ENCODE results near the gene IQGAP2. TPM values are rescaled to one million over a fixed set of nuclear protein-coding genes. Genes with fewer than 3 reads are reported as not detected.

Gene IQGAP2
- polyA plus RNA-seq, 1 experiment: 0.63 TPM

- POLR2A ChIA-PET: no interaction called here
- Histone ChIP-seq H3K9me3 (ENCODE audit: control insufficient read depth, insufficient read depth, low read length) (no peaks in the 10 kb centered on the region), H3K4me3 (ENCODE audit: low read depth, low read length) (peak overlapping the region; percentile 62), H3K27ac (ENCODE audit: low read depth, low read length) (no peak overlapping the region), H3K27me3 (ENCODE audit: control insufficient read depth, insufficient read depth, low read length) (no peaks in the 10 kb centered on the region)
- DNase-seq (ENCODE audit: low read depth, low spot score): no peak
- TF ChIP-seq CTCF (IDR thresholded peaks at IDR 0.05; ENCODE audit: low read depth, low read length): no peak
- CTCF ChIA-PET: interaction anchor here (2.7 to 2.9 kb wide), 2 partner anchors 19 to 152 kb away, joined by 12 to 16 read pairs; no protein-coding TSS in a partner anchor
Observed at GRCh38 chr5:76622076-76622475, 219.0 kb downstream of the IQGAP2 start.

GRCh38 chr5:76622973-76623596 is 220.0 kb downstream of the IQGAP2 start, which contains the start of gene F2RL2:
F2RL2 (minus strand) TSS chr5:76623403; CDS start chr5:76623230, 173 bp downstream.
- Histone ChIP-seq H3K27ac (ENCODE audit: low read depth, low read length) (peak within 1 kb of the TSS; percentile 74), H3K4me3 (ENCODE audit: low read depth, low read length) (peak within 1 kb of the TSS; percentile 62), H3K9me3 (ENCODE audit: control insufficient read depth, insufficient read depth, low read length) (no peaks in the 10 kb centered on the region), H3K27me3 (ENCODE audit: control insufficient read depth, insufficient read depth, low read length) (no peaks in the 10 kb centered on the region)
- no peak for TF ChIP-seq CTCF (IDR thresholded peaks at IDR 0.05; ENCODE audit: low read depth, low read length)
- ChIA-PET CTCF (interaction anchor here (1.0 kb wide), 1 partner anchor 18 kb away, joined by 3 read pairs; no protein-coding TSS in a partner anchor), POLR2A (no interaction called here)
- DNase-seq (ENCODE audit: low read depth, low spot score): peak; percentile 60

- DNase-seq (ENCODE audit: low read depth, low spot score): no peak
- POLR2A ChIA-PET: no interaction called here
- no peaks in the 10 kb centered on the region for H3K27me3 ChIP-seq (ENCODE audit: control insufficient read depth, insufficient read depth, low read length)
- CTCF ChIA-PET: interaction anchor here (1.2 to 2.0 kb wide), 4 partner anchors 15 to 149 kb away, joined by 3 to 12 read pairs (median 4); no protein-coding TSS in a partner anchor
- no peaks in the 10 kb centered on the region for H3K9me3 ChIP-seq (ENCODE audit: control insufficient read depth, insufficient read depth, low read length)
- H3K27ac ChIP-seq (ENCODE audit: low read depth, low read length): no peak overlapping the region
- TF ChIP-seq CTCF (IDR thresholded peaks at IDR 0.05; ENCODE audit: low read depth, low read length): no peak
- H3K4me3 ChIP-seq (ENCODE audit: low read depth, low read length): no peak overlapping the region
Observed at GRCh38 chr5:76625087-76625815, 222.2 kb downstream of the IQGAP2 start.

- H3K27ac ChIP-seq (ENCODE audit: low read depth, low read length): no peak overlapping the region
- POLR2A ChIA-PET: no interaction called here
Observed at GRCh38 chr5:76626738-76627137, 223.7 kb downstream of the IQGAP2 start.

More at GRCh38 chr5:76626738-76627137, 223.7 kb downstream of the IQGAP2 start:
- no peak for DNase-seq (ENCODE audit: low read depth, low spot score)
- TF ChIP-seq CTCF (IDR thresholded peaks at IDR 0.05; ENCODE audit: low read depth, low read length): no peak
- Histone ChIP-seq H3K27me3 (ENCODE audit: control insufficient read depth, insufficient read depth, low read length) (no peaks in the 10 kb centered on the region), H3K9me3 (ENCODE audit: control insufficient read depth, insufficient read depth, low read length) (no peaks in the 10 kb centered on the region), H3K4me3 (ENCODE audit: low read depth, low read length) (no peak overlapping the region)
- CTCF ChIA-PET: interaction anchor here (0.7 kb wide), 1 partner anchor 14 kb away, joined by 4 read pairs; no protein-coding TSS in a partner anchor
